OCI-LY7 (cell line): Measurements from ENCODE around the gene DENND1A.

Source experiments
- EZH2phosphoT487 ChIP-seq: fragments of 200-600 bp; sonication (generic); IDR thresholded peaks from 2 replicates; pipeline ENCODE4 v1.6.1; 2018; ENCODE audit warnings: low read depth, borderline replicate concordance, mild to moderate bottlenecking, mixed run types, antibody characterized with exemption, low read length, moderate library complexity, mixed read lengths
- TF ChIP-seq, protein P1 (sequence below): fragments of 200-600 bp; sonication (generic); conservative IDR thresholded peaks from 2 replicates; pipeline ENCODE4 v1.5.1; 2014; ENCODE audit warnings: mild to moderate bottlenecking, antibody characterized with exemption, low read length, moderate library complexity, mixed read lengths

DNA sequence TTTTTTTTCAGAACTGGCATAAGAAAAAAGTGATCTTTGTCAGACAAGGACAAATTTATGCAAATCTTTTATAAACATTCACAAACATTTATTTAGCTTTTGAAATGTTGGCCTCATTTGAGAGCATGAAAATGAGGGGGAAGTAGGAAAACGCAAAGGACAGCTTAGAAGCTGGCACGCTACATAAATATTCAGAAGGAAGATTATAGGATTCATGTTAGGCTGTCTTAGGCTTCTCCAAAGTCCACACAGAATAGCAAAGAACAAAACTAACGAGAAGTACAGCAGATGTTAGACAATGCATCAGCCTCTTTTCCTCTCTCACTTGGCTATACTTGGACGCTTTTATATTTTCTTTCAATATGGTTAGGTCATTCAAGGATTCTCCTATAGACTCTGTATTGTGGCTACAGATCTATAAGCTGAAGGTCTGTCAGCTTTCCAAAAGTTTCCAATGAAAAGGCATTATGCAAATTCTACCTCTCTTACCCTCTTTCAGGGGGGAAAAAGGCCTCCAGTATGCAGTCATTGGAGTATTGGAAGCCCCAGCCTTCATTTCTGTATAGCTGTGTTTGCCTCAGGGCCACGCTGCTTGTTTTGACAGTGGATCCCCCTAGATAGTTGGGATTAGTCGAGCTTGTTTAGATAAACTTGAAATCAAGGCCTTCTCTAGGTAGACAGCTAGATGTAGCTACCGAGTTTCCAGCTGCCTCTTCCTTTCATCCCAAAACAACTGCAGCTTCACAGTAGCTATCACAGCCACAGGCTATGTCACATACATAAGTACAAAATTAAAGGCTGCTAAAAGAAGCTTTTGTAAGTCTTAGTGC is 153.0 kb downstream of the DENND1A start:
- TF ChIP-seq, protein P1, sequence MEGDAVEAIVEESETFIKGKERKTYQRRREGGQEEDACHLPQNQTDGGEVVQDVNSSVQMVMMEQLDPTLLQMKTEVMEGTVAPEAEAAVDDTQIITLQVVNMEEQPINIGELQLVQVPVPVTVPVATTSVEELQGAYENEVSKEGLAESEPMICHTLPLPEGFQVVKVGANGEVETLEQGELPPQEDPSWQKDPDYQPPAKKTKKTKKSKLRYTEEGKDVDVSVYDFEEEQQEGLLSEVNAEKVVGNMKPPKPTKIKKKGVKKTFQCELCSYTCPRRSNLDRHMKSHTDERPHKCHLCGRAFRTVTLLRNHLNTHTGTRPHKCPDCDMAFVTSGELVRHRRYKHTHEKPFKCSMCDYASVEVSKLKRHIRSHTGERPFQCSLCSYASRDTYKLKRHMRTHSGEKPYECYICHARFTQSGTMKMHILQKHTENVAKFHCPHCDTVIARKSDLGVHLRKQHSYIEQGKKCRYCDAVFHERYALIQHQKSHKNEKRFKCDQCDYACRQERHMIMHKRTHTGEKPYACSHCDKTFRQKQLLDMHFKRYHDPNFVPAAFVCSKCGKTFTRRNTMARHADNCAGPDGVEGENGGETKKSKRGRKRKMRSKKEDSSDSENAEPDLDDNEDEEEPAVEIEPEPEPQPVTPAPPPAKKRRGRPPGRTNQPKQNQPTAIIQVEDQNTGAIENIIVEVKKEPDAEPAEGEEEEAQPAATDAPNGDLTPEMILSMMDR, result no peak
- no peak for TF ChIP-seq EZH2phosphoT487
